ENCODE results near the gene ATP6V1G3.
A peak's percentile ranks its signal among the peaks of the same experiment; 100 is the strongest.
"Not testable (repeated sequence)": the region's sequence is repeated elsewhere in the genome, so short reads cannot be mapped to it uniquely, and the experiment has no call there.

The ATP6V1G3 gene

GRCh38 chr1:198542632-198543031, 2.2 kb upstream of the ATP6V1G3 start:
- DNase-seq (ENCODE audit: low read depth, low spot score): no peak

GRCh38 chr1:198541737-198542136, 1.3 kb upstream of the ATP6V1G3 start:
- no peak for DNase-seq (ENCODE audit: low read depth, low spot score)

- no peak for DNase-seq (ENCODE audit: low read depth, low spot score)
Measured at GRCh38 chr1:198538579-198539364, 1.7 kb downstream of the ATP6V1G3 start.

DNA sequence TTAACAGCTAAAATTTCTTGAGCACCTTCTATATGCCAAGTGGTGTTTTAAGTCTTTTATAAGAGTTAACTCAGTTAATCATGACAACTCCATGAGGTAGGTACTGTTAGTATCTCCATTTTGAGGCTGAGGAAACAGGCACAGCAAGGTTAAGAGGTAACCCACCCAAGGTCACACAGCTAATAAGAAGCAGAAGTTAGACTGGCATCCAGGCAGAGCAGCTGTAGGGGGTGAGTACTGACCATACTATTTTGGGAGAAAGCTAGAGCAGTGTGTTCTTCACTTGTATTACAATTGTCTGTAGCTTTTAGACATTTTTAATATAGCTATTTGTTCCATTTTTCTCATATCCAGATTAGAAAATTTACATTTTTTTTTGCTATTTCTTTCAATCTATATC, 4.8 kb downstream of the ATP6V1G3 start:
- no peak for DNase-seq (ENCODE audit: low read depth, low spot score)

DNA sequence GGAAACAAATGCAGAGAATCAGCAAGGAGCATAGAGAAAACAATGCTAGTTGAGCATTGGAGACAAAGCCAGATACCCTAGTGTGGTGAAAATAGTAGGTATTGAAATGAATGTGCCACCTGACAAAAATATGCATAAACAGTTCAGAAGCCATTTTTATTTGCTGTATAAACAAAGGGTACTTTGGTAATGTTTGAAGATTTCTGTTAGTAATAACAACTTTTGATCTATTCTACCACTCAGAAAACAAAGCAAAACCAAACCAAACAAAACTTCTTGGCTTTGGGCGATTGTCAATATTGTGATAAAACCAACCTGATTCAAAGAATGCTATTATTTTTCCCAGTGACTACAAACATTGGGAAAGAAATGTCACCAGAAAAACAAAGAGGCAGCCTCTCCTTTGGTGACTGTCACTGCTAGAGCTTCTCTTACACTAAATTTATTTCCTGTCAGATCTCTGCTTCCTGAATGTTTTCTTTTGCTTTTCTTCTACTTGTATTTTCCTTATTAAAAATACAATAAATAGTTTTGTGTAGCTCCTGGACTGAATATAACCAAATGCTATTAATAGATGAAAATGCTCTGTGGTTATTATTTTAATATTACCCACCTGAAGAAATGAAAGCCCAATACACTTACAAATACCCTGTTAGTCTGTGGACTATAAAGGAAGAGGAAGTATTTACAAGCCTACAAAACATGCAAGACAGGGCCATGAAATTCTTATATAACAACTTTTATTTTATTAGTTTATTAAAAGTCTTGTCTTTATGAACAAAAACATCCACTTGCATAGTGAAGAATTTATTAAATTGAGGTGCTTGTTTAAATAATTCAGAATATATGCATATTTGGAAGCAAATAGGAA, 5.7 kb downstream of the ATP6V1G3 start:
- no peak for DNase-seq (ENCODE audit: low read depth, low spot score)

GRCh38 chr1:198531891-198532290, 8.6 kb downstream of the ATP6V1G3 start:
- DNase-seq (ENCODE audit: low read depth, low spot score): no peak

DNA sequence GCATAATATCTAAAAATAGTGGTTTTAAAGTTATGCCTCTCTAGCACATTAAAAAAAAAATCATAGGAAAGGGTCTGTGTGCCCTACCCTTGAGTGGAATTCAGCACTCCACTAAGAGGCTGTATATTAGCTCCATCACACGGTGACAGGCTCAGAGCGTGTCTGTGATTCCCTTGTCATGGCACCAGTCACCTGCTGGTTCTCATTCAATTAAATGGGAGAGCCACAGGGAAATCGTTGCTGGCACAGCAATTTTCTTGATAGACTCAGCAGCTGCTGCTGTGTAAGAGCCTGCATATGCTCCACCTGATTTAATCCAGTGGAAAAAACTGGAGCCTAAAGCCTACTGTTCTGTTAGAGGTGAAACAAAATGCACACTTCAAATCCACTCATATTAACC, 9.5 kb downstream of the ATP6V1G3 start:
- no peak for DNase-seq (ENCODE audit: low read depth, low spot score)

GRCh38 chr1:198529414-198529813, 11.1 kb downstream of the ATP6V1G3 start:
- DNase-seq (ENCODE audit: low read depth, low spot score): peak; percentile 65

DNA sequence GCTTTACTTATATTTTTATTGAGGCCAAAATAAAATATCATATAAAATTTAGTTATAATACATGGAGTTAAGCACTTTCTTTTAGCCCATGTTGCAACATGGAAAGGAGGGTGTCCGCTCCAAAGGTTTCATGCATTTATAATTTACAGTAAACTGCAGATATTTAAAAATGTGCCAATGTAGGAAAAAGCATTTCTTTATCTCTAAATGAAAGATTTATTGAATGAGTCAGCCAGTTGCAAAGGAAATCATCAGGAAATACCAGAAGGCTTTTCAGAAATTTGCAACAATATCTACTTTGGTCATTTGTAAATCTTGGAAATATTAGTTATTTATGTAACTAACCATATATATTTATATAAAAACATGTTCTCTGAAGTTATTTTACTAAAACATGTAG, 12.1 kb downstream of the ATP6V1G3 start:
- DNase-seq (ENCODE audit: low read depth, low spot score): no peak

GRCh38 chr1:198524556-198524955, 15.9 kb downstream of the ATP6V1G3 start:
- DNase-seq (ENCODE audit: low read depth, low spot score): no peak

- not testable (repeated sequence) for DNase-seq (ENCODE audit: low read depth, low spot score)
Measured at GRCh38 chr1:198524127-198524526, 16.4 kb downstream of the ATP6V1G3 start.

- no peak for DNase-seq (ENCODE audit: low read depth, low spot score)
Measured at GRCh38 chr1:198523182-198523950, 17.1 kb downstream of the ATP6V1G3 start.

- DNase-seq (ENCODE audit: low read depth, low spot score): no peak
Measured at GRCh38 chr1:198520524-198521254, 19.8 kb downstream of the ATP6V1G3 start.

GRCh38 chr1:198519639-198520501, 20.6 kb downstream of the ATP6V1G3 start:
- DNase-seq (ENCODE audit: low read depth, low spot score): no peak

DNA sequence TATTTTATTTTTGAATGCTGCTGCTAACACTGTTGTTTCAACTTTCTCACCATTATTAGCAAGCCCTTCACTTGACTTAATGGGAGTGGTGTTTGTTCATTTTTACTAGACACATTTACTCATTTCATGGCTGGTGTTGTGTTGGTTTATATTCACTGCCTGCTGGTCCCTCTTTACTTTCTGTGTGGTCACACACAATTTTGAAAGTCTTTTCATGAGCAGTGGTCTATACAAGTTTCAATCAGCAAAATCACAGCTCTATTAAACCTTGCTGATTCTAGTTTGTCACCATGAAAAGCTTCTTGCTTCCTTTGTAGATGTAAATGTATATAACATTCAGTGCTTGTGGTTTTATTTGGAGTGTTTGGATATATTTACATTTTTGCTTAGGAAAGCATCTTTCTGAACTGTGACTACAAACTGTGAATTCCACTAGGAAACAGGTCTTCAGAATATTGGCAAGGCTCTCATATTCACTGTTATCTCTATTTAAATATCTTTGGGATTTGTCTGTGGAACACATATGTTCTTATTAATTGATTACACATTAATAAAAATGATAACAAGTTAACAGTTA, 22.8 kb downstream of the ATP6V1G3 start:
- DNase-seq (ENCODE audit: low read depth, low spot score): no peak

DNA sequence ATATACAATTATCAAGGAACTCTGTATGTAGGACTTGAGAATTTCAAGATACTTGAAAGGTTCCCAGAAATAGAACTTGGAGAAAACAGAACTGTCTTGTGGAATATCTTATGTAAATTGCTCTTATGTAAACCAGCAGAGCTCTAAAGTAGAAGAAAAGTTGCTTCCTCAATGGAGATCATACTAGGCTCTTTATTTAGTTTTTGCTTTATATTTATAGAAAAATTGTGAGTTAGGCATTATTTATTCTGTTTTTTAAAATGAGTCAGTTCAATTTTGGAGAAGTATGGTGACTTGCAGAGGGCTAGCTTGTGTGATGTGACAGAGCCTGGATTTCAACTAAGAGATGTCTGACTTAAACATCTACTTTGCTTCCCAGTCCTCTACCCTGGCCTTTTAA, 40.4 kb downstream of the ATP6V1G3 start:
- DNase-seq (ENCODE audit: low read depth, low spot score): no peak

- no peak for DNase-seq (ENCODE audit: low read depth, low spot score)
Measured at GRCh38 chr1:198499588-198499987, 40.9 kb downstream of the ATP6V1G3 start.

- DNase-seq (ENCODE audit: low read depth, low spot score): no peak
Measured at GRCh38 chr1:198498881-198499280, 41.6 kb downstream of the ATP6V1G3 start.

- DNase-seq (ENCODE audit: low read depth, low spot score): no peak
Measured at GRCh38 chr1:198498103-198498385, 42.4 kb downstream of the ATP6V1G3 start.

All from brain pericyte (primary cell).